22Rv1 (cell line): ENCODE results near the gene ARL11.

Source experiments
- CTCF ChIP-seq: fragments of 450-650 bp; IDR thresholded peaks from 2 replicates; pipeline ENCODE4 v1.5.1; 2017; ENCODE audit warnings: mild to moderate bottlenecking
- ZFX ChIP-seq: fragments of 450-650 bp; IDR thresholded peaks from 2 replicates; pipeline ENCODE4 v1.6.1; 2017; ENCODE audit warnings: antibody characterized with exemption, borderline replicate concordance

DNA sequence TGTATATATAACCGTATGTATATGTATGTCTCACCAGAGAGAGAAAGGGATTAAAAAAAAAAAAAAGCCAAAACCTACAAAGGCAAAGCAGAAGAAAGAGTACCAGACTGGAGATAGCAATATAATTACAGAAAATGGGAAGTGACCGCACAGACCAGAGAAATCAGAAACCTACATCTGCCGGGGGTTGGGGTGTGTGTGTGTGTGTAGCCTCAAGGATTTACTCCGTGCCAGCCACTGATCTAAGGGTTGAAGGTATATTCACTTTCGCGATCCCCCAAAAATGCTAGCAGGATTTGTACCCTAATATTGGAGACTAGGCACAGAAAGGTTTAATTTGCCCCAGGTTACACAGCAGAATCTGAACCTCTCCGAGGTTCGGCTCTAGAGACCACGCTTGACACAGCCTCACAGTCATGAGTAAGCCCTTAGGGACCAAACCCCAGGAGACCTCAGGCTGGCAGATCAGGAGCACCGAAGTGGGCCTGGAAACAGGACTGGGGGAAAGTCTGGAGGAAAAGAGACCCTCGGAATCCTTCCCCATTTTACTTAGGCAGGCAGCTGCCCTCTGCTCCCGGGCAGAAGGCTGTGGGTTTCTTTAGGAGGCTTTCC is 14.8 kb downstream of the ARL11 start:
- TF ChIP-seq CTCF, result no peak
- no peak for TF ChIP-seq ZFX
